Measurements from ENCODE around the gene TMEM138. TPM values are rescaled to one million over a fixed set of nuclear protein-coding genes. Genes with fewer than 3 reads are reported as not detected.

Gene TMEM138
- total and polyA plus RNA-seq, 8 donors: 10.8 to 39.2 (median 14.3) TPM

- WGBS, 2 donors: 60 to 62% methylated on average over 9 of the region's 9 CpGs
- no peaks in the 10 kb centered on the region for H3K9me3 ChIP-seq
- no peak overlapping the region for H3K27ac ChIP-seq
- peaks cover 0 to 7% (median 0%) of the 10 kb centered on the region in 3 donors for H3K4me1 ChIP-seq
- intact Hi-C loops (cut with DNase I): no loop called here
- FAIRE-seq (no peak), ATAC-seq (peak; percentile 70 to 93 (median 88)), DNase-seq (peak in 3 of 6 donors; percentile 51 to 59 (median 55))
- no peak overlapping the region for H3K4me3 ChIP-seq
- no peak for TF ChIP-seq CTCF (IDR thresholded peaks at IDR 0.05)
- H3K27me3 ChIP-seq: no peaks in the 10 kb centered on the region
- peaks cover 3 to 30% (median 21%) of the 10 kb centered on the region in 3 donors for H3K36me3 ChIP-seq
Measured at GRCh38 chr11:61369372-61370348, 7.5 kb downstream of the TMEM138 start.

DNA sequence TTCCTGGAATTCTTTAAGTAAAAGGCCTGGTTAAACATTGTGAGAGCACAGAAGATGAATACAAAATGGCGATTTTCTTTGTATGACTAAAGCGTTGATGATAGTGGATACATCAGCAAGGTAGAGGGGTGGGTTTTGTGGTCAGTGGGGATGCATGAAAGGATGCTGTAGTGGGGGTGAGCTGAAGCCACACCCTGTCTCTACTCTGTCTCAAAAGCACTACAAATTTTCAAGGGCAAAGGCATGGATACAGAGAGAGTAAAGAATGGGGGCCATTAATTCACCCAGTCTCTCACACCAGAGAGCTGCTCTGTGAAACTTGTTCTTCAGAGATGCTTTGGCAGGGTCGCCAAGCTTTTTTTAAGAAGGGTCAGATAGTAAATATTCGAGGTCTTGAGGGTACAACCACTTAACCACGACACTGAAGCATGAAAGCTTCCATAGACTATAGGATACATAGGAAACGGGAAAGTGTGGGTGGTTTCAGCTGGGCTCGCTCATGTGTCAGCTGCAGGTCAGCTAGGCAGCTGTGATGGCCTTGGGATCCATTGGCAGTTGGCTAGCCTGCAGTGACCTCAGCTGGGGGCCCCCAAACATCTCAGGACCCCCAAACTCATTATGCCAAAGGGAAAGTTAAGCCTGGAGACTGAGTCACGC, 8.3 kb downstream of the TMEM138 start:
- FAIRE-seq: no peak

GRCh38 chr11:61372659-61373420, 10.7 kb downstream of the TMEM138 start:
- FAIRE-seq (no peak), DNase-seq (no peak), ATAC-seq (no peak)
- Histone ChIP-seq H3K4me1 (peaks cover 0 to 7% (median 0%) of the 10 kb centered on the region in 3 donors), H3K4me3 (no peak overlapping the region), H3K27ac (no peak overlapping the region), H3K36me3 (peaks cover 1 to 9% (median 8%) of the 10 kb centered on the region in 3 donors), H3K27me3 (no peaks in the 10 kb centered on the region), H3K9me3 (no peaks in the 10 kb centered on the region)
- intact Hi-C loops (cut with DNase I): no loop called here
- 67 to 70% methylated on average over 8 of the region's 8 CpGs for WGBS, 2 donors
- TF ChIP-seq CTCF (IDR thresholded peaks at IDR 0.05): no peak

More for the DNA sequence above, 8.3 kb downstream of the TMEM138 start:
- no peak overlapping the region for H3K27ac ChIP-seq
- intact Hi-C loops (cut with DNase I): no loop called here
- H3K27me3 ChIP-seq: no peaks in the 10 kb centered on the region
- H3K4me3 ChIP-seq: no peak overlapping the region
- no peak for DNase-seq
- H3K4me1 ChIP-seq: peaks cover 0 to 7% (median 0%) of the 10 kb centered on the region in 3 donors
- no peak for ATAC-seq
- no peaks in the 10 kb centered on the region for H3K9me3 ChIP-seq
- TF ChIP-seq CTCF (IDR thresholded peaks at IDR 0.05): no peak
- WGBS, 2 donors: 91% methylated on average over 8 of the region's 8 CpGs
- peaks cover 3 to 28% (median 21%) of the 10 kb centered on the region in 3 donors for H3K36me3 ChIP-seq

GRCh38 chr11:61375761-61376108, 13.6 kb downstream of the TMEM138 start:
- FAIRE-seq (no peak), DNase-seq (no peak), ATAC-seq (no peak)
- WGBS, 2 donors: 86 to 89% methylated on average over 6 of the region's 6 CpGs
- Histone ChIP-seq H3K27me3 (no peaks in the 10 kb centered on the region), H3K27ac (no peak overlapping the region), H3K4me1 (no peaks in the 10 kb centered on the region), H3K9me3 (no peaks in the 10 kb centered on the region), H3K4me3 (no peak overlapping the region), H3K36me3 (no peaks in the 10 kb centered on the region)
- no peak for TF ChIP-seq CTCF (IDR thresholded peaks at IDR 0.05)
- intact Hi-C loops (cut with DNase I): no loop called here
